Immature natural killer cell (primary cell): Measurements from ENCODE around the gene APC. TPM values are rescaled to one million over a fixed set of nuclear protein-coding genes. Genes with fewer than 3 reads are reported as not detected.

ENCODE experiments used
- DNase-seq, 3 donors: peaks; one replicate each; pipeline ENCODE4 v3.0.0; 2022; ENCODE audit warnings: mixed read lengths in 1 of 3
- H3K27ac Mint-ChIP-seq, 6 donors: one replicate each; pipeline ENCODE4 v1.8.0; 2020; ENCODE audit warnings: mixed read lengths in 6 of 6, mild to moderate bottlenecking in 5 of 6, inconsistent platforms in 4 of 6, moderate library complexity in 3 of 6
- H3K27me3 Mint-ChIP-seq, 3 donors: one replicate each; pipeline ENCODE4 v1.8.0; 2020 to 2021; ENCODE audit warnings: low read depth in 3 of 3, mild to moderate bottlenecking in 3 of 3, mixed read lengths in 3 of 3, moderate library complexity in 3 of 3, inconsistent platforms in 1 of 3
- H3K36me3 Mint-ChIP-seq, 3 donors: one replicate each; pipeline ENCODE4 v1.8.0; 2020; ENCODE audit warnings: mixed read lengths in 3 of 3, inconsistent platforms in 2 of 3, mild to moderate bottlenecking in 2 of 3
- H3K4me1 Mint-ChIP-seq, 2 donors: one replicate each; pipeline ENCODE4 v1.8.0; 2020; ENCODE audit warnings: inconsistent platforms in 2 of 2, mild to moderate bottlenecking in 2 of 2, mixed read lengths in 2 of 2, moderate library complexity in 1 of 2
- H3K4me3 Mint-ChIP-seq, 5 donors: one replicate each; pipeline ENCODE4 v1.8.0; 2020; ENCODE audit warnings: mild to moderate bottlenecking in 5 of 5, mixed read lengths in 5 of 5, inconsistent platforms in 3 of 5, moderate library complexity in 3 of 5
- H3K9me3 Mint-ChIP-seq, 6 donors: one replicate each; pipeline ENCODE4 v1.8.0; 2020; ENCODE audit warnings: mild to moderate bottlenecking in 6 of 6, mixed read lengths in 6 of 6, inconsistent platforms in 4 of 6, moderate library complexity in 3 of 6
- polyA plus RNA-seq, 3 donors: library from polyadenylated mRNA; unstranded; fragments of 300-500 nt; fragmentation: Illumina TruSeq; gene quantifications; one replicate each; pipeline ENCODE4 v1.2.3, GENCODE V29; 2021

Gene APC
- polyA plus RNA-seq, 3 donors from 2014 or later = 6.1 to 36.5 (median 14.3) TPM

- no peaks in the 10 kb centered on the region for H3K27me3 Mint-ChIP-seq
- no peak overlapping the region for H3K27ac Mint-ChIP-seq
- DNase-seq = no peak
- H3K4me1 Mint-ChIP-seq = no peaks in the 10 kb centered on the region
- H3K4me3 Mint-ChIP-seq = no peak overlapping the region
- no peaks in the 10 kb centered on the region for H3K9me3 Mint-ChIP-seq
- H3K36me3 Mint-ChIP-seq = peaks cover 14 to 57% (median 31%) of the 10 kb centered on the region in 3 donors
These were observed 82.6 kb downstream of the APC start for GRCh38 chr5:112820246-112820645.

- peak overlapping the region in 1 of 6 donors; percentile 8 for H3K27ac Mint-ChIP-seq
- H3K4me1 Mint-ChIP-seq = no peaks in the 10 kb centered on the region
- DNase-seq = no peak
- H3K27me3 Mint-ChIP-seq = no peaks in the 10 kb centered on the region
- no peak overlapping the region for H3K4me3 Mint-ChIP-seq
- no peaks in the 10 kb centered on the region for H3K9me3 Mint-ChIP-seq
- H3K36me3 Mint-ChIP-seq = peaks cover 10 to 65% (median 26%) of the 10 kb centered on the region in 3 donors
These were observed 84.8 kb downstream of the APC start for GRCh38 chr5:112822456-112822855.

- DNase-seq = no peak
- Mint-ChIP-seq H3K36me3 (peaks cover 10 to 61% (median 26%) of the 10 kb centered on the region in 3 donors), H3K4me1 (no peaks in the 10 kb centered on the region), H3K27ac (no peak overlapping the region), H3K9me3 (no peaks in the 10 kb centered on the region), H3K27me3 (no peaks in the 10 kb centered on the region), H3K4me3 (no peak overlapping the region)
These were observed 85.5 kb downstream of the APC start for GRCh38 chr5:112823181-112823580.

- Mint-ChIP-seq H3K36me3 (peaks cover 12 to 64% (median 30%) of the 10 kb centered on the region in 3 donors), H3K27ac (no peak overlapping the region), H3K4me3 (no peak overlapping the region), H3K27me3 (no peaks in the 10 kb centered on the region), H3K9me3 (no peaks in the 10 kb centered on the region), H3K4me1 (no peaks in the 10 kb centered on the region)
- DNase-seq = no peak
These were observed 86.0 kb downstream of the APC start for GRCh38 chr5:112823656-112824055.

- no peak overlapping the region for H3K4me3 Mint-ChIP-seq
These were observed 86.5 kb downstream of the APC start for GRCh38 chr5:112824197-112824596.

GRCh38 chr5:112830378-112830777, 92.7 kb downstream of the APC start:
- no peak for DNase-seq
- Mint-ChIP-seq H3K4me3 (no peak overlapping the region), H3K27ac (peak overlapping the region in 2 of 6 donors; percentile 19 to 36), H3K27me3 (peaks cover 0 to 2% (median 0%) of the 10 kb centered on the region in 3 donors), H3K36me3 (peaks cover 11 to 43% (median 12%) of the 10 kb centered on the region in 3 donors), H3K9me3 (no peaks in the 10 kb centered on the region), H3K4me1 (no peaks in the 10 kb centered on the region)

More at GRCh38 chr5:112824197-112824596, 86.5 kb downstream of the APC start:
- Mint-ChIP-seq H3K27ac (no peak overlapping the region), H3K9me3 (no peaks in the 10 kb centered on the region), H3K36me3 (peaks cover 8 to 65% (median 33%) of the 10 kb centered on the region in 3 donors), H3K4me1 (no peaks in the 10 kb centered on the region), H3K27me3 (no peaks in the 10 kb centered on the region)
- no peak for DNase-seq

- H3K36me3 Mint-ChIP-seq = peaks cover 24 to 39% (median 25%) of the 10 kb centered on the region in 3 donors
- peaks cover 0 to 2% (median 0%) of the 10 kb centered on the region in 3 donors for H3K27me3 Mint-ChIP-seq
- no peaks in the 10 kb centered on the region for H3K4me1 Mint-ChIP-seq
- no peak overlapping the region for H3K4me3 Mint-ChIP-seq
- H3K9me3 Mint-ChIP-seq = no peaks in the 10 kb centered on the region
- H3K27ac Mint-ChIP-seq = no peak overlapping the region
- DNase-seq = no peak
These were observed 96.3 kb downstream of the APC start for GRCh38 chr5:112833971-112834370.

- no peak for DNase-seq
- peaks cover 4 to 6% of the 10 kb centered on the region in 2 donors for H3K4me1 Mint-ChIP-seq
- no peak overlapping the region for H3K4me3 Mint-ChIP-seq
- H3K27ac Mint-ChIP-seq = peak overlapping the region in 1 of 6 donors; percentile 34
- H3K36me3 Mint-ChIP-seq = peaks cover 7 to 31% (median 20%) of the 10 kb centered on the region in 3 donors
- peaks cover 0 to 2% (median 0%) of the 10 kb centered on the region in 3 donors for H3K27me3 Mint-ChIP-seq
- H3K9me3 Mint-ChIP-seq = no peaks in the 10 kb centered on the region
These were observed 106.8 kb downstream of the APC start for GRCh38 chr5:112844489-112844888.

GRCh38 chr5:112846556-112846955, 108.9 kb downstream of the APC start:
- Mint-ChIP-seq H3K27me3 (peaks cover 0 to 3% (median 2%) of the 10 kb centered on the region in 3 donors), H3K9me3 (no peaks in the 10 kb centered on the region), H3K4me1 (peaks cover 4 to 6% of the 10 kb centered on the region in 2 donors), H3K27ac (peak overlapping the region in 1 of 6 donors; percentile 25), H3K36me3 (peaks cover 0 to 13% (median 3%) of the 10 kb centered on the region in 3 donors), H3K4me3 (no peak overlapping the region)
- DNase-seq = no peak

GRCh38 chr5:112847306-112847705, 109.6 kb downstream of the APC start:
- Mint-ChIP-seq H3K4me1 (peaks cover 4 to 6% of the 10 kb centered on the region in 2 donors), H3K9me3 (peaks cover 0 to 1% (median 0%) of the 10 kb centered on the region in 6 donors), H3K27me3 (peaks cover 0 to 3% (median 2%) of the 10 kb centered on the region in 3 donors), H3K4me3 (no peak overlapping the region), H3K27ac (no peak overlapping the region), H3K36me3 (peaks cover 0 to 6% (median under 1%) of the 10 kb centered on the region in 3 donors)
- DNase-seq = no peak

- Mint-ChIP-seq H3K4me1 (peaks cover 4 to 6% of the 10 kb centered on the region in 2 donors), H3K4me3 (no peak overlapping the region), H3K9me3 (peaks cover 0 to 3% (median 0%) of the 10 kb centered on the region in 6 donors), H3K36me3 (peaks cover 0 to 4% (median 0%) of the 10 kb centered on the region in 3 donors), H3K27ac (no peak overlapping the region), H3K27me3 (peaks cover 0 to 5% (median 4%) of the 10 kb centered on the region in 3 donors)
- peak; percentile 27 to 44 (median 33) for DNase-seq
These were observed 110.6 kb downstream of the APC start for GRCh38 chr5:112848116-112848811.

- DNase-seq = no peak
- H3K4me3 Mint-ChIP-seq = no peak overlapping the region
- peaks cover 7 to 11% (median 7%) of the 10 kb centered on the region in 3 donors for H3K27me3 Mint-ChIP-seq
- H3K9me3 Mint-ChIP-seq = peaks cover 3 to 11% (median 4%) of the 10 kb centered on the region in 6 donors
- H3K27ac Mint-ChIP-seq = no peak overlapping the region
- peaks cover 4 to 6% of the 10 kb centered on the region in 2 donors for H3K4me1 Mint-ChIP-seq
- H3K36me3 Mint-ChIP-seq = peaks cover 4 to 8% (median 4%) of the 10 kb centered on the region in 3 donors
These were observed 112.2 kb downstream of the APC start for GRCh38 chr5:112849912-112850311.

- Mint-ChIP-seq H3K4me3 (no peak overlapping the region), H3K27ac (no peak overlapping the region), H3K36me3 (peaks cover 4 to 13% (median 9%) of the 10 kb centered on the region in 3 donors), H3K4me1 (no peaks in the 10 kb centered on the region), H3K9me3 (peaks cover 4 to 18% (median 6%) of the 10 kb centered on the region in 6 donors), H3K27me3 (peaks cover 14 to 23% (median 17%) of the 10 kb centered on the region in 3 donors)
- no peak for DNase-seq
These were observed 117.0 kb downstream of the APC start for GRCh38 chr5:112854651-112855050.

- Mint-ChIP-seq H3K27me3 (peaks cover 12 to 23% (median 20%) of the 10 kb centered on the region in 3 donors), H3K4me3 (no peak overlapping the region), H3K9me3 (peaks cover 4 to 14% (median 6%) of the 10 kb centered on the region in 6 donors), H3K4me1 (peaks cover 23 to 26% of the 10 kb centered on the region in 2 donors), H3K27ac (no peak overlapping the region), H3K36me3 (peaks cover 4 to 9% (median 9%) of the 10 kb centered on the region in 3 donors)
- DNase-seq = no peak
These were observed 120.2 kb downstream of the APC start for GRCh38 chr5:112857866-112858265.
